Neural cell (in vitro differentiated cells): ENCODE measurements around the gene RFTN1. TPM values are rescaled to one million over a fixed set of nuclear protein-coding genes. Genes with fewer than 3 reads are reported as not detected.

Source experiments
- H2AFZ ChIP-seq: fragments of 200-600, 300-800 bp; sonication (generic), shearing (Covaris generic); 2 replicates; pipeline ENCODE4 v1.6.0; 2014; ENCODE audit warnings: low read depth, mild to moderate bottlenecking, antibody characterized with exemption, low read length, moderate library complexity
- H3F3A ChIP-seq: fragments of 200-600 bp; shearing (Covaris generic); 2 replicates; pipeline ENCODE4 v1.6.1; 2016; ENCODE audit warnings: mild to moderate bottlenecking, moderate library complexity, mixed read lengths, antibody characterized with exemption, low read length; ENCODE audit not compliant: insufficient read depth, poor library complexity, severe bottlenecking
- H3K27ac ChIP-seq: fragments of 200-600, 300-800 bp; sonication (generic), shearing (Covaris generic); 2 replicates; pipeline ENCODE4 v1.5.1; 2014; ENCODE audit warnings: mild to moderate bottlenecking, low read length, moderate library complexity
- H3K27me3 ChIP-seq: fragments of 300-800, 200-600 bp; sonication (generic), shearing (Covaris generic); 2 replicates; pipeline ENCODE4 v1.6.0; 2014; ENCODE audit warnings: mild to moderate bottlenecking, low read depth, low read length, moderate library complexity; ENCODE audit not compliant: insufficient read depth
- H3K36me3 ChIP-seq: fragments of 300-800, 200-600 bp; sonication (generic), shearing (Covaris generic); 2 replicates; pipeline ENCODE4 v1.5.1; 2014; ENCODE audit warnings: mild to moderate bottlenecking, antibody characterized with exemption, low read length, moderate library complexity; ENCODE audit not compliant: insufficient read depth
- H3K4me2 ChIP-seq: fragments of 300-800, 200-600 bp; sonication (generic), shearing (Covaris generic); 2 replicates; pipeline ENCODE4 v1.6.0; 2014; ENCODE audit warnings: mild to moderate bottlenecking, low read length
- H3K4me3 ChIP-seq: fragments of 300-800, 200-600 bp; sonication (generic), shearing (Covaris generic); 2 replicates; pipeline ENCODE4 v1.5.1; 2014; ENCODE audit warnings: mild to moderate bottlenecking, low read length, moderate library complexity
- H3K79me2 ChIP-seq: fragments of 200-600 bp; shearing (Covaris generic); replicated peaks from 2 replicates; pipeline ENCODE4 v1.6.0; 2014; ENCODE audit warnings: mild to moderate bottlenecking, low read length, moderate library complexity; ENCODE audit not compliant: insufficient read depth
- H3K9ac ChIP-seq: fragments of 300-800, 200-600 bp; sonication (generic), shearing (Covaris generic); 2 replicates; pipeline ENCODE4 v1.6.1; 2016; ENCODE audit warnings: mild to moderate bottlenecking, low read length, mixed read lengths
- H3K9me2 ChIP-seq: fragments of 200-600 bp; shearing (Covaris generic); 2 replicates; pipeline ENCODE4 v1.6.1; 2016; ENCODE audit warnings: mild to moderate bottlenecking, low read length, mixed read lengths; ENCODE audit not compliant: insufficient read depth
- H3K9me3 ChIP-seq: fragments of 200-600, 300-800 bp; sonication (generic), shearing (Covaris generic); 2 replicates; pipeline ENCODE4 v1.6.1; 2016; ENCODE audit warnings: mild to moderate bottlenecking, mixed run types, low read length, moderate library complexity, mixed read lengths
- H4K20me1 ChIP-seq: fragments of 200-600 bp; shearing (Covaris generic); 2 replicates; pipeline ENCODE4 v1.6.1; 2016; ENCODE audit warnings: mild to moderate bottlenecking, mixed run types; ENCODE audit not compliant: insufficient read depth
- CTCF ChIP-seq: fragments of 450-650 bp; IDR thresholded peaks from 2 replicates; pipeline ENCODE4 v1.5.1; 2014; ENCODE audit warnings: antibody characterized with exemption, mild to moderate bottlenecking, moderate library complexity; ENCODE audit not compliant: poor library complexity, severe bottlenecking
- EP300 ChIP-seq: fragments of 450-650 bp; conservative IDR thresholded peaks from 2 replicates; pipeline ENCODE4 v1.6.1; 2014; ENCODE audit warnings: antibody characterized with exemption, mild to moderate bottlenecking, moderate library complexity; ENCODE audit not compliant: poor library complexity, severe bottlenecking
- EZH2 ChIP-seq: fragments of 200-600, 300-800 bp; shearing (Covaris generic), sonication (generic); IDR thresholded peaks from 2 replicates; pipeline ENCODE4 v1.6.1; 2014; ENCODE audit warnings: antibody characterized with exemption, low read length, borderline replicate concordance, mild to moderate bottlenecking; ENCODE audit not compliant: insufficient read depth, poor library complexity, severe bottlenecking
- MXI1 ChIP-seq: fragments of 450-650 bp; conservative IDR thresholded peaks from 2 replicates; pipeline ENCODE4 v1.6.1; 2014; ENCODE audit warnings: antibody characterized with exemption, mild to moderate bottlenecking; ENCODE audit not compliant: poor library complexity, severe bottlenecking
- POLR2AphosphoS5 ChIP-seq: IDR thresholded peaks from 2 replicates; pipeline ENCODE4 v1.6.1; 2012
- RAD21 ChIP-seq: fragments of 450-650 bp; conservative IDR thresholded peaks from 2 replicates; pipeline ENCODE4 v1.6.1; 2014; ENCODE audit warnings: antibody characterized with exemption, mild to moderate bottlenecking, moderate library complexity
- REST ChIP-seq: IDR thresholded peaks from 2 replicates; pipeline ENCODE4 v1.6.1; 2012; ENCODE audit warnings: borderline replicate concordance
- SMC3 ChIP-seq: fragments of 450-650 bp; conservative IDR thresholded peaks from 2 replicates; pipeline ENCODE4 v1.6.1; 2014; ENCODE audit warnings: antibody characterized with exemption, mild to moderate bottlenecking, moderate library complexity; ENCODE audit not compliant: poor library complexity
- TAF1 ChIP-seq: IDR thresholded peaks from 2 replicates; pipeline ENCODE4 v1.6.1; 2012; ENCODE audit warnings: low read depth
- polyA plus RNA-seq: library from polyadenylated mRNA; depleted of rRNA; stranded (reverse); fragments of >200 nt; gene quantifications from 2 replicates; pipeline ENCODE4 v1.2.3, GENCODE V29; 2014

RFTN1 gene
- polyA plus RNA-seq, 1 donor from 2014 or later = 36.8 TPM

DNA sequence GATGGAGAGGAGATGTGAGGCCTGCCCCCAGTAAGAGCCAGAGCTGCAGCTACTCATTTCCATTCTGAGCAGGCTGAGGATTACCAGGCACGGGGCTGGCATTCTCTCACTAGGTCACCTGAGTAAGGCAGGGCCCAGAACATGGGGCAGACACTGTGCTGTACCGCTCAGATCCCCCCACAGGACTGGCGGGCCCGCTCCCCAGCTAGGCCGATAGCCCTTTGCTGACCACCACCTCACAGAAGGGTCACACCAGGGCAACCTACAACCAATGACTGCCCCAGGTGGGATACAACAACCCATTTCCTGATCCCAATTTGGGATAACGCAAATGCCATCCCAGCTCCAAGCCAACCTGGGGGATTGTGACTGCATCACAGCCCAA is 195.9 kb downstream of the RFTN1 start:
- no peaks in the 10 kb centered on the region for H3K27me3 ChIP-seq
- H3K27ac ChIP-seq = no peak overlapping the region
- H3K79me2 ChIP-seq = no peaks in the 10 kb centered on the region
- H3K9ac ChIP-seq = no peak overlapping the region
- no peaks in the 10 kb centered on the region for H4K20me1 ChIP-seq
- H3K4me3 ChIP-seq = no peak overlapping the region
- H3K9me3 ChIP-seq = no peaks in the 10 kb centered on the region
- H2AFZ ChIP-seq = no peak overlapping the region
- TF ChIP-seq EP300 (no peak), RAD21 (no peak)
- no peak overlapping the region for H3K4me2 ChIP-seq
- no peaks in the 10 kb centered on the region for H3K9me2 ChIP-seq
- H3K36me3 ChIP-seq = no peaks in the 10 kb centered on the region
- H3F3A ChIP-seq = no peaks in the 10 kb centered on the region

DNA sequence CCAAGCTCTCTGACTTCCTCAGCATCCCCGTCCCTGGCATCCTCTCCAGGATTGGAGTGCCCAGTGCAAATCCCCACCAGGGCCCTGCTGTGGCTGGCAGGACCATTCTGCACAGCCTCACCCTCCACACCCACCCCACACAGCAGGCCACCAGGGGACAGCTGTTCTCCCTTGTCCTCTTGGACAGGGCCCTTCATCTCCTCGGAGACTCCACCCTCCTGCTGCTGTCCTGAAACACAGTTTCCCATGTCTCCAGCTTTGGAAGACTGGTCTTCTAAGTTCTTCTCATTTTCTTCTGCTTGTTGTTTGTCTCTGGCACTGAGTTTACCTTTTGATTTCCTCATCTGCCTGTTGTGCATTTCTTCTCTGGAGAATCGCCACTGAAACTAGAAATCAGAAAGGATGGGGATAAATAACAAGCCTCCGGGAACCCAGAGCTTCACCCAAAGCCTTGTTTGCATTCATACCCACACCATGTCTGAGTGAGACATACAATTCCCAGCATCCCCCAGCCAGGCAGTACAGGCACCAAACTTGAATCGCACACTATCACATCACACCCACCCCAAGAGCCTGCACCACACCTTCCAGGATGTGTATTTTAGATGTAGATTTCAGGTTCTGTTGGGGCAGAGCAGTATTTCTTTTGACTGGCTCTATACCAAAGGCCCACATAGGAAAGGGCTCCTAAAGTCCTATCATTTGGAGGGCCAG is 196.5 kb downstream of the RFTN1 start:
- H3K4me3 ChIP-seq = no peak overlapping the region
- H3K36me3 ChIP-seq = no peaks in the 10 kb centered on the region
- no peaks in the 10 kb centered on the region for H3K9me3 ChIP-seq
- no peaks in the 10 kb centered on the region for H3K79me2 ChIP-seq
- H3K9ac ChIP-seq = no peak overlapping the region
- H3K4me2 ChIP-seq = no peak overlapping the region
- H3K27me3 ChIP-seq = no peaks in the 10 kb centered on the region
- no peak overlapping the region for H2AFZ ChIP-seq
- H3K27ac ChIP-seq = no peak overlapping the region
- no peaks in the 10 kb centered on the region for H3F3A ChIP-seq
- H4K20me1 ChIP-seq = no peaks in the 10 kb centered on the region
- TF ChIP-seq SMC3 (no peak), RAD21 (no peak), POLR2AphosphoS5 (no peak), MXI1 (no peak), EP300 (no peak), EZH2 (no peak), CTCF (no peak), REST (no peak), TAF1 (no peak)
- no peaks in the 10 kb centered on the region for H3K9me2 ChIP-seq
